OCI-LY7 (cell line): ENCODE data around the gene NUDT17. TPM values are rescaled to one million over a fixed set of nuclear protein-coding genes. Genes with fewer than 3 reads are reported as not detected.

Experiments
- BruUV-seq: library from RNA; stranded (reverse); fragments of 400-500 nt; replicated peaks from 2 replicates; lab custom pipeline; 2021; lab: Mats Ljungman, UMichigan
- CTCF ChIA-PET: fragments of 300-600 bp; sonication (Branson Sonifier 250); formaldehyde crosslinking; loops from one replicate; lab custom pipeline; 2022; ENCODE audit warnings: antibody characterized with exemption; ENCODE audit not compliant: unreplicated experiment; lab: Charles Lee
- POLR2A ChIA-PET: fragments of 300-600 bp; sonication (Branson Sonifier 250); formaldehyde crosslinking; loops from one replicate; lab custom pipeline; 2022; ENCODE audit warnings: antibody characterized with exemption; lab: Charles Lee
- DNase-seq: peaks from one replicate; pipeline ENCODE4 v3.0.0-alpha.2; 2015; ENCODE audit warnings: low spot score
- H2AFZ ChIP-seq: fragments of 200-600 bp; sonication (generic), shearing (Covaris generic); 2 replicates; pipeline ENCODE4 v1.6.1; 2014; ENCODE audit warnings: mild to moderate bottlenecking, antibody characterized with exemption, low read length, moderate library complexity
- H3K27ac ChIP-seq: fragments of 200-600 bp; sonication (generic); 2 replicates; pipeline ENCODE4 v1.5.1; 2014; ENCODE audit warnings: mixed run types, low read depth, mild to moderate bottlenecking, moderate library complexity, low read length, inconsistent platforms; ENCODE audit not compliant: poor library complexity, severe bottlenecking
- H3K36me3 ChIP-seq: fragments of 200-600 bp; sonication (generic); 2 replicates; pipeline ENCODE4 v1.6.1; 2014; ENCODE audit warnings: mild to moderate bottlenecking, antibody characterized with exemption, low read length, moderate library complexity, mixed read lengths; ENCODE audit not compliant: insufficient read depth
- H3K4me1 ChIP-seq: fragments of 200-600 bp; sonication (generic); 2 replicates; pipeline ENCODE4 v1.5.1; 2014; ENCODE audit warnings: mild to moderate bottlenecking, low read length; ENCODE audit not compliant: insufficient read depth, poor library complexity, severe bottlenecking
- H3K4me2 ChIP-seq: fragments of 200-600 bp; sonication (generic); 2 replicates; pipeline ENCODE4 v1.6.1; 2014; ENCODE audit warnings: mild to moderate bottlenecking, low read length
- H3K4me3 ChIP-seq: fragments of 200-600 bp; sonication (generic); 2 replicates; pipeline ENCODE4 v1.5.1; 2014; ENCODE audit warnings: mild to moderate bottlenecking, low read depth, low read length; ENCODE audit not compliant: poor library complexity, severe bottlenecking
- H3K79me2 ChIP-seq: fragments of 200-600 bp; sonication (generic); 2 replicates; pipeline ENCODE4 v1.6.1; 2016; ENCODE audit warnings: low read depth, mild to moderate bottlenecking, low read length, moderate library complexity, mixed read lengths; ENCODE audit not compliant: insufficient read depth
- H3K9me2 ChIP-seq: fragments of 200-600 bp; sonication (generic); 2 replicates; pipeline ENCODE4 v1.6.1; 2016; ENCODE audit warnings: mild to moderate bottlenecking, low read length, mixed read lengths; ENCODE audit not compliant: insufficient read depth
- H3K9me3 ChIP-seq: fragments of 200-600 bp; sonication (generic); 2 replicates; pipeline ENCODE4 v1.6.1; 2014; ENCODE audit warnings: mild to moderate bottlenecking, mixed run types, low read length, mixed read lengths
- H4K20me1 ChIP-seq: fragments of 200-600 bp; sonication (generic); 2 replicates; pipeline ENCODE4 v1.6.1; 2014; ENCODE audit warnings: mild to moderate bottlenecking, antibody characterized with exemption, low read length, moderate library complexity, mixed read lengths; ENCODE audit not compliant: insufficient read depth
- EZH2phosphoT487 ChIP-seq: fragments of 200-600 bp; sonication (generic); IDR thresholded peaks from 2 replicates; pipeline ENCODE4 v1.6.1; 2018; ENCODE audit warnings: low read depth, borderline replicate concordance, mild to moderate bottlenecking, mixed run types, antibody characterized with exemption, low read length, moderate library complexity, mixed read lengths
- intact Hi-C: fragments of 100-400 bp; cut with micrococcal nuclease; formaldehyde crosslinking; loops from one replicate; pipeline ENCODE4 v1.10.0; 2022; ENCODE audit not compliant: unreplicated experiment
- total RNA-seq, 2 experiments: library from RNA; depleted of rRNA in 1 of 2; stranded (reverse); fragments of >200 nt in 1 of 2; shearing (Covaris generic) in 1 of 2; gene quantifications; 2 replicates each; pipeline ENCODE4 v1.2.3, GENCODE V29; 2014 to 2022
- TF ChIP-seq, protein P1 (sequence below): fragments of 200-600 bp; sonication (generic); conservative IDR thresholded peaks from 2 replicates; pipeline ENCODE4 v1.5.1; 2014; ENCODE audit warnings: mild to moderate bottlenecking, antibody characterized with exemption, low read length, moderate library complexity, mixed read lengths

NUDT17 gene
- total RNA-seq, 2 experiments from 2014 or later, result 16.9 to 39.3 TPM

DNA sequence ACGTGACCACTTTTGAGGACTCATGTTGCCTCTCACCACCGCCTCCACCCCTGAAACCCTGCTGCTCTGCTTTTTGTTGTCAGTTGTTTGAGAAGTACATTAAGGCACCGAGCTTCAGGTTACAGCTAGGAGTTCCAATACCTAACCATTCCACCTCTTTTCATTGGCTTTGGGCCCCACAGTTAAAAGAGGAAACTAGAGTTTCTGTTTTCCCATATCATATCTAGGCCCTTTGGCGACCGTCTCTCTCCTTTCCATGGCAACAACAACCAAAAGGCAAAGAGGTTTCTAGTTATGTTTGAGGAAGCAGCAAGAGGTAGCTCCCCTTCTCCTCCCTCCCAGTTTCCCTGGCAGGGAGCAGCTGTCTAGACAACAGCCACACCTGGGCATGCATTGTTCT, 34.3 kb downstream of the NUDT17 start:
- no peaks in the 10 kb centered on the region for H4K20me1 ChIP-seq
- H3K79me2 ChIP-seq, result no peaks in the 10 kb centered on the region
- BruUV-seq, result no TSS peak
- H3K36me3 ChIP-seq, result no peaks in the 10 kb centered on the region
- no peak for TF ChIP-seq EZH2phosphoT487
- TF ChIP-seq, protein P1, sequence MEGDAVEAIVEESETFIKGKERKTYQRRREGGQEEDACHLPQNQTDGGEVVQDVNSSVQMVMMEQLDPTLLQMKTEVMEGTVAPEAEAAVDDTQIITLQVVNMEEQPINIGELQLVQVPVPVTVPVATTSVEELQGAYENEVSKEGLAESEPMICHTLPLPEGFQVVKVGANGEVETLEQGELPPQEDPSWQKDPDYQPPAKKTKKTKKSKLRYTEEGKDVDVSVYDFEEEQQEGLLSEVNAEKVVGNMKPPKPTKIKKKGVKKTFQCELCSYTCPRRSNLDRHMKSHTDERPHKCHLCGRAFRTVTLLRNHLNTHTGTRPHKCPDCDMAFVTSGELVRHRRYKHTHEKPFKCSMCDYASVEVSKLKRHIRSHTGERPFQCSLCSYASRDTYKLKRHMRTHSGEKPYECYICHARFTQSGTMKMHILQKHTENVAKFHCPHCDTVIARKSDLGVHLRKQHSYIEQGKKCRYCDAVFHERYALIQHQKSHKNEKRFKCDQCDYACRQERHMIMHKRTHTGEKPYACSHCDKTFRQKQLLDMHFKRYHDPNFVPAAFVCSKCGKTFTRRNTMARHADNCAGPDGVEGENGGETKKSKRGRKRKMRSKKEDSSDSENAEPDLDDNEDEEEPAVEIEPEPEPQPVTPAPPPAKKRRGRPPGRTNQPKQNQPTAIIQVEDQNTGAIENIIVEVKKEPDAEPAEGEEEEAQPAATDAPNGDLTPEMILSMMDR, result no peak
- H3K4me2 ChIP-seq, result no peak overlapping the region
- no peaks in the 10 kb centered on the region for H3K4me1 ChIP-seq
- H3K9me2 ChIP-seq, result no peaks in the 10 kb centered on the region
- no peaks in the 10 kb centered on the region for H3K9me3 ChIP-seq
- H3K27ac ChIP-seq, result no peak overlapping the region
- DNase-seq, result no peak
- POLR2A ChIA-PET, result interaction anchor here (2.4 kb wide), 1 partner anchor 21 kb away, joined by 14 read pairs; the partner anchor contains the start of gene PIAS3
- H3K4me3 ChIP-seq, result no peak overlapping the region
- CTCF ChIA-PET, result interaction anchor here (1.4 kb wide), 1 partner anchor 12 kb away, joined by 3 read pairs; no protein-coding TSS in a partner anchor
- intact Hi-C loops, result no loop called here
- H2AFZ ChIP-seq, result peak overlapping the region; percentile 24; the same call in 1 of the 2 replicates

DNA sequence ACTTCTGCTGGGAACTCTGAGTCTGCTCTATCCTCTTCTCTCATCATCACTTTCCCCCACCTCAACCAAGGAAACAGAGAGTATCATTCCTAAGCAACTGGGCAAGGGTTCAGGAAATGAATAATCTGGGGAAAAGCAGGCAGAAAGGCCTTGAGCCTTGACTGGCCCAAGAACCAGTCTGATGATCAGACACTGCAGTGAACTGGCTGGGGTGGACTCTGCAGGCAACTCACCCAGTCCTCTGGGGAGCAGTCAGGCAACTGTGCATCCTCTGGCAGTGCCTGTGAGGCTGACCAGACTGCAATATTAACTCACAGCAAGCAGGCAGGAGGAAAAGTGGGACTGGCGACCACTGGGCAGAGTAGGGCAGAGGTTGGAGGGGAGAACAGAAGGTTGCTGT, 39.2 kb downstream of the NUDT17 start:
- Histone ChIP-seq H4K20me1 (no peaks in the 10 kb centered on the region), H3K79me2 (no peaks in the 10 kb centered on the region), H3K9me3 (no peaks in the 10 kb centered on the region), H3K9me2 (no peaks in the 10 kb centered on the region), H3K4me2 (no peak overlapping the region), H2AFZ (no peak overlapping the region), H3K4me1 (no peaks in the 10 kb centered on the region), H3K4me3 (no peak overlapping the region), H3K27ac (no peak overlapping the region), H3K36me3 (no peaks in the 10 kb centered on the region)
- POLR2A ChIA-PET, result interaction anchor here (0.6 to 1.1 kb wide), 3 partner anchors 25 to 167 kb away, joined by 3 to 4 read pairs (median 3); no protein-coding TSS in a partner anchor
- no TSS peak for BruUV-seq
- CTCF ChIA-PET, result no interaction called here
- intact Hi-C loops, result no loop called here
- no peak for DNase-seq
- no peak for TF ChIP-seq EZH2phosphoT487
- TF ChIP-seq, protein P1, result no peak

DNA sequence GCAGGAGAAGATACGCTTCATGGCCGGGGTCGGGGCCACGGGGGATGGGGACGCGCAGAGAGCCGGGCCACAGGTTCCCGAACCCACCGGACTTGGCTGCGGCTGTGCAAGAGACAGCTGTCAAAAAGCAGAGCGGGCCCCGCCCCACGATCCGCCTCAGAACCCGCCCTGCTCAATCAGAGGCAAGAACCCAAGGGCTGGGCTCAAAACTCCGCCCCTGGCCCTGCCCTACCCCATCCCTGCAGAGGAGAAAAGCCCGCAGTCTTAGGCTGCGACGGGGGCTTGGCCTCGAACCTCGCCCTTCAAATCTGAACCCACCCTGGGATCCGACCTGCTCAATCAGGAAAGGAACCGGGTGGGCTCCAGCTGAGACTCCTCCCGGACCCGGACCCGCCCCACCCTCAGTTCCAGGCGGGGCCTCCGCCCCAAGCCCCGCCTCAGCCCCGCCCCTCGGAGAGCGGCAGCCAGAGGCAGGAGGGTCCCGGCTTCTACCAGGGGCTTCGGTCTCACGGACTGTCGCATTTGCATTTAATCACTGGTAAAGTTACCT, 40.4 kb downstream of the NUDT17 start, which contains the start of gene ANKRD35:
ANKRD35 (minus strand) TSS at position 129 of the 550 bp plus-strand sequence; CDS start at position 21, 108 bp downstream.
- POLR2A ChIA-PET, result interaction anchor here (1.1 to 1.3 kb wide), 2 partner anchors 26 to 72 kb away, joined by 4 to 5 read pairs; partner anchors contain the start of gene LIX1L
- Histone ChIP-seq H3K4me2 (peak within 1 kb of the TSS; percentile 73), H3K4me3 (peak within 1 kb of the TSS; percentile 69), H3K9me2 (no peaks in the 10 kb centered on the region), H4K20me1 (no peaks in the 10 kb centered on the region), H3K9me3 (no peaks in the 10 kb centered on the region), H3K79me2 (no peaks in the 10 kb centered on the region), H2AFZ (peak within 1 kb of the TSS; percentile 68; the same call in 1 of the 2 replicates), H3K4me1 (no peaks in the 10 kb centered on the region), H3K36me3 (no peaks in the 10 kb centered on the region), H3K27ac (no peak within 1 kb of the TSS)
- no TSS peak for BruUV-seq
- DNase-seq, result peak; percentile 81
- intact Hi-C loops, result no loop called here
- CTCF ChIA-PET, result no interaction called here
- TF ChIP-seq EZH2phosphoT487, result no peak
- TF ChIP-seq, protein P1, result no peak
